HepG2 (cell line): ENCODE results near the gene PDK1. TPM values are rescaled to one million over a fixed set of nuclear protein-coding genes. Genes with fewer than 3 reads are reported as not detected.

Experiments used
- ASH2L ChIP-seq: fragments of 300-600, 200-600 bp; sonication (generic); IDR thresholded peaks from 2 replicates; pipeline ENCODE4 v1.7.0; 2017; ENCODE audit warnings: low read depth, mild to moderate bottlenecking, moderate library complexity, mixed read lengths, low read length; ENCODE audit not compliant: insufficient read length
- DNMT3B ChIP-seq: conservative IDR thresholded peaks from 2 replicates; pipeline ENCODE4 v1.6.1; 2016; ENCODE audit warnings: missing biosample characterization, control low read depth
- HHEX ChIP-seq: IDR thresholded peaks from 2 replicates; pipeline ENCODE4 v1.6.1; 2016; ENCODE audit warnings: control low read depth
- KAT2B ChIP-seq: fragments of 150-350 bp; IDR thresholded peaks from 2 replicates; pipeline ENCODE4 v1.6.1; 2014; ENCODE audit warnings: low read depth, low read length, borderline replicate concordance
- LBX2 ChIP-seq: sonication (generic); formaldehyde crosslinking; IDR thresholded peaks from 2 replicates; pipeline ENCODE4 v1.5.0; 2020; ENCODE audit warnings: missing genetic modification reagents, mild to moderate bottlenecking, borderline replicate concordance
- PTBP1 ChIP-seq: fragments of 200-400 bp; formaldehyde crosslinking; IDR thresholded peaks from 2 replicates; pipeline ENCODE4 v1.6.1; 2018; ENCODE audit warnings: low read length, low read depth; ENCODE audit not compliant: poor library complexity, severe bottlenecking
- RARG ChIP-seq: sonication (generic); formaldehyde crosslinking; IDR thresholded peaks from 2 replicates; pipeline ENCODE4 v1.4.0; 2020; ENCODE audit warnings: low read depth, mild to moderate bottlenecking, missing genetic modification reagents
- RFXAP ChIP-seq: sonication (generic); formaldehyde crosslinking; IDR thresholded peaks from 2 replicates; pipeline ENCODE4 v1.4.0; 2020; ENCODE audit warnings: missing genetic modification reagents, borderline replicate concordance
- SP2 ChIP-seq: sonication (generic); formaldehyde crosslinking; IDR thresholded peaks from 2 replicates; pipeline ENCODE4 v1.5.1; 2020; ENCODE audit warnings: mild to moderate bottlenecking, missing genetic modification reagents
- TBX2 ChIP-seq: sonication (generic); formaldehyde crosslinking; IDR thresholded peaks from 2 replicates; pipeline ENCODE4 v1.5.0; 2020; ENCODE audit warnings: missing genetic modification reagents, mild to moderate bottlenecking, borderline replicate concordance
- XRCC5 ChIP-seq: fragments of 200-400 bp; formaldehyde crosslinking; optimal IDR thresholded peaks from 2 replicates; pipeline ENCODE3; 2017; ENCODE audit warnings: mild to moderate bottlenecking, low read length
- ZNF232 ChIP-seq: sonication (generic); formaldehyde crosslinking; IDR thresholded peaks from 2 replicates; pipeline ENCODE4 v1.4.0; 2020; ENCODE audit warnings: missing genetic modification reagents, borderline replicate concordance
- ZNF30 ChIP-seq: sonication (generic); formaldehyde crosslinking; IDR thresholded peaks from 2 replicates; pipeline ENCODE4 v1.5.0; 2020; ENCODE audit warnings: mild to moderate bottlenecking, missing genetic modification reagents
- ZNF343 ChIP-seq: sonication (generic); formaldehyde crosslinking; IDR thresholded peaks from 2 replicates; pipeline ENCODE4 v1.4.0; 2020; ENCODE audit warnings: mild to moderate bottlenecking, missing genetic modification reagents
- ZNF441 ChIP-seq: sonication (generic); formaldehyde crosslinking; IDR thresholded peaks from 2 replicates; pipeline ENCODE4 v1.7.0; 2021; ENCODE audit warnings: missing genetic modification reagents, borderline replicate concordance
- ZNF446 ChIP-seq: sonication (generic); formaldehyde crosslinking; IDR thresholded peaks from 2 replicates; pipeline ENCODE4 v1.5.0; 2020; ENCODE audit warnings: mild to moderate bottlenecking, missing genetic modification reagents
- ZNF607 ChIP-seq: sonication (generic); formaldehyde crosslinking; IDR thresholded peaks from 2 replicates; pipeline ENCODE4 v1.5.1; 2020; ENCODE audit warnings: missing genetic modification reagents, mild to moderate bottlenecking, borderline replicate concordance
- ZNF75D ChIP-seq: sonication (generic); formaldehyde crosslinking; IDR thresholded peaks from 2 replicates; pipeline ENCODE4 v1.8.1; 2023; ENCODE audit warnings: missing genetic modification reagents, mild to moderate bottlenecking, borderline replicate concordance
- polyA plus RNA-seq, 8 experiments: library from polyadenylated mRNA; depleted of rRNA in 3 of 8; stranded (reverse) in 7 of 8; unstranded in 1 of 8; fragments of >200 nt; fragmentation: Illumina TruSeq in 4 of 8; extraction: Trizol in 4 of 8; gene quantifications; 2 replicates each; pipeline versions ENCODE4 v1.2.1 to v1.2.3, GENCODE V29; 2011 to 2016; ENCODE audit warnings: low read depth in 4 of 8, missing spikeins in 1 of 8, mixed read lengths in 1 of 8; ENCODE audit not compliant: insufficient read depth in 1 of 8
- total RNA-seq, 5 experiments: library from RNA; depleted of rRNA; stranded (reverse); fragments of >200 nt; fragmentation: Illumina TruSeq; extraction: Trizol; gene quantifications; 2 replicates each; pipeline ENCODE4 v1.2.3, GENCODE V29; 2016; ENCODE audit warnings: low read depth in 1 of 5
- TF ChIP-seq, protein P1 (sequence below): sonication (generic); formaldehyde crosslinking; IDR thresholded peaks from 2 replicates; pipeline ENCODE4 v1.8.0; 2022; ENCODE audit warnings: missing genetic modification reagents, mild to moderate bottlenecking, borderline replicate concordance
- TF ChIP-seq, protein P2 (sequence below): sonication (generic); formaldehyde crosslinking; IDR thresholded peaks from 2 replicates; pipeline ENCODE4 v1.5.1; 2020; ENCODE audit warnings: mild to moderate bottlenecking, missing genetic modification reagents, borderline replicate concordance
- TF ChIP-seq, protein P3 (sequence below), 2 experiments: fragments of 450-650 bp in 1 of 2; sonication (generic) in 1 of 2; formaldehyde crosslinking; IDR thresholded peaks; 2 replicates each; pipeline versions ENCODE4 v1.5.0 to v1.8.0; 2020 to 2022; ENCODE audit warnings: mild to moderate bottlenecking in 1 of 2, missing genetic modification reagents in 1 of 2
- TF ChIP-seq, protein P4 (sequence below): sonication (generic); formaldehyde crosslinking; IDR thresholded peaks from 2 replicates; pipeline ENCODE4 v1.8.1; 2022; ENCODE audit warnings: low read depth, mild to moderate bottlenecking, missing genetic modification reagents

Gene PDK1
- total and polyA plus RNA-seq, 2 of the 13 experiments (the other 11 are each of a cell fraction or from before 2014, with no cell fraction given): 11.9 to 96.9 TPM

DNA sequence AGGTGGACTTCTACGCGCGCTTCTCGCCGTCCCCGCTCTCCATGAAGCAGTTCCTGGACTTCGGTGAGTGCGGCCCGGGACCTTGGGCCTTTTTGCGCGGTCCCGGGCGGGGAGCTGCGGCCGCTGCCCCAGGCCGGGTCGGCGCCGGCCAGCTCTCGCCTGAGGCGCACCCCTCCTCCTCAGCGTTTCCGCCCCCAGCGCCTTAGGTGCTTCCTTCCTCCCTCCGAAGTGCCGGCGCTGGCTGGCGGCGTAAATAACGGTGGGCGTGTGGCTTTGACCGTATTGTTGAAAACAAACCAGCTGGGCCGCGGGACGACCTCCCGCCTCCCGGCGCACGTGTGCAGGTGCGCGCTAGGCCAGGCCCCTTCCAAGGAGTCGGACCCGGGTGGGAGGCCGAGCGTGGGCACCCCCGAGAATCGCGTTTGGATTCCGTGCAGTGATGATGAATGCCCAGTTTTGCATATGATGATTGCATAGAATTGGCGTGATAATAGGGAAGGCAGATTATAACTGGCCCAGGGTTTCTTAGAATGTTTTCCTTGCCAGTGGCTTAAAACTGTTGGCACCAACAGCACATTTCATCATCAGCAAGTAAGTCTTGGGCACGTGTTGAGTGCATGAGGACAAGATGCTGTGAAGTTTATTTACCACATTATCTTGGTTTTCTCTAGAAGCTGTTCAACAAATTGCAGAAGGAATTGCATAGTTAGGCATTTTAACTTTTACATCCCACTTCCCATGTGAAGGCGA lies 569 bp downstream of the PDK1 start (continued):
- TF ChIP-seq ASH2L (peak; percentile 76), SP2 (CRISPR knock-in tag) (no peak; the same call in 1 of the 2 replicates), KAT2B (no peak), XRCC5 (no peak), ZNF30 (CRISPR knock-in tag) (no peak; the same call in 1 of the 2 replicates), LBX2 (peak; percentile 25; the same call in 1 of the 2 replicates), PTBP1 (no peak), ZNF343 (CRISPR knock-in tag) (0 out of 2 replicates have a peak, but pooled peaks have one; percentile 9), ZNF607 (CRISPR knock-in tag) (peak; percentile 66; the same call in 1 of the 2 replicates), ZNF232 (CRISPR knock-in tag) (peak; percentile 75; the same call in 1 of the 2 replicates), ZNF75D (CRISPR knock-in tag) (no peak), HHEX (no peak), ZNF441 (no peak), ZNF446 (CRISPR knock-in tag) (peak; percentile 92; the same call in 1 of the 2 replicates), TBX2 (no peak), DNMT3B (CRISPR knock-in tag) (0 out of 2 replicates have a peak, but pooled peaks have one; percentile 52), RFXAP (no peak), RARG (no peak)
- TF ChIP-seq, protein P1, sequence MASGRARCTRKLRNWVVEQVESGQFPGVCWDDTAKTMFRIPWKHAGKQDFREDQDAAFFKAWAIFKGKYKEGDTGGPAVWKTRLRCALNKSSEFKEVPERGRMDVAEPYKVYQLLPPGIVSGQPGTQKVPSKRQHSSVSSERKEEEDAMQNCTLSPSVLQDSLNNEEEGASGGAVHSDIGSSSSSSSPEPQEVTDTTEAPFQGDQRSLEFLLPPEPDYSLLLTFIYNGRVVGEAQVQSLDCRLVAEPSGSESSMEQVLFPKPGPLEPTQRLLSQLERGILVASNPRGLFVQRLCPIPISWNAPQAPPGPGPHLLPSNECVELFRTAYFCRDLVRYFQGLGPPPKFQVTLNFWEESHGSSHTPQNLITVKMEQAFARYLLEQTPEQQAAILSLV (CRISPR knock-in tag): no peak
- TF ChIP-seq, protein P2, sequence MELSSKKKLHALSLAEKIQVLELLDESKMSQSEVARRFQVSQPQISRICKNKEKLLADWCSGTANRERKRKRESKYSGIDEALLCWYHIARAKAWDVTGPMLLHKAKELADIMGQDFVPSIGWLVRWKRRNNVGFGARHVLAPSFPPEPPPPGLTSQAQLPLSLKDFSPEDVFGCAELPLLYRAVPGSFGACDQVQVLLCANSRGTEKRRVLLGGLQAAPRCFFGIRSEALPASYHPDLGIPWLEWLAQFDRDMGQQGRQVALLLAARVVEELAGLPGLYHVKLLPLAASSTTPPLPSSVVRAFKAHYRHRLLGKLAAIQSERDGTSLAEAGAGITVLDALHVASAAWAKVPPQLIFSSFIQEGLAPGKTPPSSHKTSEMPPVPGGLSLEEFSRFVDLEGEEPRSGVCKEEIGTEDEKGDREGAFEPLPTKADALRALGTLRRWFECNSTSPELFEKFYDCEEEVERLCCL: peak; percentile 16; the same call in 1 of the 2 replicates
- TF ChIP-seq, protein P3, sequence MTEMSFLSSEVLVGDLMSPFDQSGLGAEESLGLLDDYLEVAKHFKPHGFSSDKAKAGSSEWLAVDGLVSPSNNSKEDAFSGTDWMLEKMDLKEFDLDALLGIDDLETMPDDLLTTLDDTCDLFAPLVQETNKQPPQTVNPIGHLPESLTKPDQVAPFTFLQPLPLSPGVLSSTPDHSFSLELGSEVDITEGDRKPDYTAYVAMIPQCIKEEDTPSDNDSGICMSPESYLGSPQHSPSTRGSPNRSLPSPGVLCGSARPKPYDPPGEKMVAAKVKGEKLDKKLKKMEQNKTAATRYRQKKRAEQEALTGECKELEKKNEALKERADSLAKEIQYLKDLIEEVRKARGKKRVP (CRISPR knock-in tag; IDR thresholded peaks at IDR 0.05): peak in 1 of 2 experiments; percentile 81; a peak in 3 of 4 replicates
- TF ChIP-seq, protein P4, sequence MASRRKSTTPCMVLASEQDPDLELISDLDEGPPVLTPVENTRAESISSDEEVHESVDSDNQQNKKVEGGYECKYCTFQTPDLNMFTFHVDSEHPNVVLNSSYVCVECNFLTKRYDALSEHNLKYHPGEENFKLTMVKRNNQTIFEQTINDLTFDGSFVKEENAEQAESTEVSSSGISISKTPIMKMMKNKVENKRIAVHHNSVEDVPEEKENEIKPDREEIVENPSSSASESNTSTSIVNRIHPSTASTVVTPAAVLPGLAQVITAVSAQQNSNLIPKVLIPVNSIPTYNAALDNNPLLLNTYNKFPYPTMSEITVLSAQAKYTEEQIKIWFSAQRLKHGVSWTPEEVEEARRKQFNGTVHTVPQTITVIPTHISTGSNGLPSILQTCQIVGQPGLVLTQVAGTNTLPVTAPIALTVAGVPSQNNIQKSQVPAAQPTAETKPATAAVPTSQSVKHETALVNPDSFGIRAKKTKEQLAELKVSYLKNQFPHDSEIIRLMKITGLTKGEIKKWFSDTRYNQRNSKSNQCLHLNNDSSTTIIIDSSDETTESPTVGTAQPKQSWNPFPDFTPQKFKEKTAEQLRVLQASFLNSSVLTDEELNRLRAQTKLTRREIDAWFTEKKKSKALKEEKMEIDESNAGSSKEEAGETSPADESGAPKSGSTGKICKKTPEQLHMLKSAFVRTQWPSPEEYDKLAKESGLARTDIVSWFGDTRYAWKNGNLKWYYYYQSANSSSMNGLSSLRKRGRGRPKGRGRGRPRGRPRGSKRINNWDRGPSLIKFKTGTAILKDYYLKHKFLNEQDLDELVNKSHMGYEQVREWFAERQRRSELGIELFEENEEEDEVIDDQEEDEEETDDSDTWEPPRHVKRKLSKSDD: peak; percentile 60; the same call in 1 of the 2 replicates
